Fibroblast of skin of right biceps (primary cell): Measurements from ENCODE around the gene MLLT10.
"Not testable (repeated sequence)": the region's sequence is repeated elsewhere in the genome, so short reads cannot be mapped to it uniquely, and the experiment has no call there.

ENCODE experiments used
- DNase-seq: peaks from one replicate; pipeline ENCODE4 v3.0.0-alpha.2; 2013

The MLLT10 gene

DNA sequence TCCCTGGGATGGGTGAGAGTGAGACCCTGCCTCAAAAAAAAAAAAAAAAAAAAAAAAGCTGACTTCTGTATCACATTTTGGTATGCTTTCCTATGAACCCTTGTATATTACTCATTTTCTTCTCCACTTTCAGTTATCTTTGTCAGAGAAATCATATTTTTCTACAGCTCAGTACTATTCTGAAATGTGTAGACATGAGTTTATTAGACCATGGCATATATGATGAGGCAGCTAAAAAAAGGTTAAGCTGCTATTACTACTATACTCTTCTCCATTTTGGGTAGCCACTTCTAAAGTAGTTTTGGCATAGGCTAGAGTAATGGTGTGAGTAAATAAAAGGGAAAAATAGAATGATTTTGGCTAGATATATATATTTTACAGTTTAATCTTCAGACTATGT is 53.4 kb downstream of the MLLT10 start:
- no peak for DNase-seq

DNA sequence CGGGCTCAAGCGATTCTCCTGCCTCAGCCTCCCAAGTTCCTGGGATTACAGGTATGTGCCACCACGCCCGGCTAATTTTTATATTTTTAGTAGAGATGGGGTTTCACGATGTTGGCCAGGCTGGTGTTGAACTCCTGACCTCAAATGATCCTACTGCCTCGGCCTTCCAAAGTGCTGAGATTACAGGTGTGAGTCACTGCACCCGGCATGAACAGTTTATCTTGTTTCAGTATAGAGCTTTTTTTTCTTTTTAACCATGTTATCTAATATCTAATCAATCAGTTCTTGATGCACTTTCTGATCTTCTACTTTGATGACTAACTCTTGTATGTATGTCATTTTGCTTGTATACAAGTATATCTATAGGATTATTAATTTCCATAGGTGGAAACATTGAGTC is 54.1 kb downstream of the MLLT10 start:
- DNase-seq, result not testable (repeated sequence)

DNA sequence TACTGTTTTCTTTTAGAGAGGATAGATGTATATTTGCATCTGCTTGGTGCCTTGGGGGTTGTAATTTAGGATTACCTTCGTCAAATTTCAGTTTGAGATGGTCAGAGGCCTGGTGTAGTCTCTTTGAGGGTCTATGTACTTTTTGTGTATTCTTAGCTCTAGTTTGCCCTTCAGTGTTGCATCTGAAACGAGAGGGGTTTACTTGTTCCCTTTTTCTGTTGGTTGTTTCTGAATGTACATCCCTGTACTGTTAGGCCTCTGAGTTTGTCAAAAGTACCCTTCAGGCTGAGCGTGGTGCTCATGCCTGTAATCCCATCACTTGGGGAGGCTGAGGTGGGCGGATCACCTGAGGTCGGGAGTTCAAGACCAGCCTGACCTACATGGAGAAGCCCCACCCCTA is 60.0 kb downstream of the MLLT10 start:
- DNase-seq, result no peak

GRCh38 chr10:21599582-21599981 is 65.5 kb downstream of the MLLT10 start:
- DNase-seq, result no peak

DNA sequence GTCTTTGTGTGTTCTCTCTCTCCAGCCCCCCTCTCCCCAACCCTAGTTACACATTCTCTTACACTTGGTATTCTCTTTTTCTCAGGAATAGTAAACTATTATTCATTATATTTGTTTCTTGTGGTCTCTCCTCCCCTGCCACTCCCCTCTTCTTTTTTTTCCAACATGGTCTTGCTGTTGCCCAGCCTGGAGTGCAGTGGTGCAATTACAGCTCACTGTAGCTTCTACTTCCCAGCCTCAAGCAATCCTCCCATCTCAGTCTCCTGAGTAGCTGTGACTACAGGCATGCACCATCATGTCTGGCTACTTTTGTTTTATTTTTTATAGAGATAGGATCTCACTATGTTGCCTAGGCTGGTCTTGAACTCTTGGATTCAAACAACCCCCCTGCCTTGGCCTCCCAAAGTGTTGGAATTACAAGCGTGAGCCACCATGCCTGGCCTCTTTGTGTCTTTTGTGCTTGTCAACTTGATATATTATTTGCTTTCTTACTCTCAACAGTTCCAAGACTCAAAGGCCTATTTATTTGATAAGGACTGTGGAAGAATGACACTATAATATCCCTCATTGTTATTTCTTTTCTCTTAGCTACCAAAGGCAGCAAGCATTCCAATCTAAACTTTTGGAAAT is 66.9 kb downstream of the MLLT10 start:
- no peak for DNase-seq

- no peak for DNase-seq
These were observed 68.3 kb downstream of the MLLT10 start for GRCh38 chr10:21602313-21602712.

DNA sequence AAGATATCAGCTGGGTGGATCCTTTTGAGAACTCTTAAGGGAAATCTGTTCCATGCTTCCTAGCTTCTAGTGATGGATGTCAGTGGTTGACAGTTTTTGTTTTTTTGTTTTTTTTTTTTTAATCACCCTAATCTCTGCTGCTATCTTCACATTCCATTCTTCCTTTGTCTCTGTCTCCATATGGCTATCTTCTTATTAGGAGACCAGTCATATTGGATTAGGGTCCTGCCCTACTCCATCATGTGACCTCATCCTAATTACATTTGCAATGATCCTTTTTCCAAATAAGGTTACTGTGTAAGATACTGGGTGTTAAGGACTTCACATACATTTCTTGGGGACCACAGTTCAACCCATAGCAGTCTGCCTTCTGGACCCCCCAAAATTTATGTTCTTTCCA is 69.7 kb downstream of the MLLT10 start:
- no peak for DNase-seq

DNA sequence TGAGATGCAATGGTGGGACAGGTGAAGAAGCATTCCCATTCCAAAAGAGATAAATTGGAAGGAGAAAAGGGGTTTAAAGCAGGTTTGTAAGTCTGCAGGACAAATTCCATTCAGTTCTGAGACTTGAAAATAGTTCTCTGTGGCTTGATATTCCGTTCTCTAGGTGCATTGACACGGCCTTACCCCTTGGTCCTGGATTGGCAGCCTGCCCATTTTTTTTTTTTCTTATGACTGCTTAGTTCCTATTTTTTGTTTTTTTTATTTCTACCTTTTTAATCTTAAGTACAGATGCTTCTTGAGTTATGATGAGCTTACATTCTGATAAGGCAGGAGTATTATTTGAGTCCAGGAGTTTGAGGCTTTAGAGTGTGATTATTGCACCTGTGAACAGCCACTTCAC is 70.6 kb downstream of the MLLT10 start:
- DNase-seq, result no peak

GRCh38 chr10:21607907-21608306 is 73.9 kb downstream of the MLLT10 start:
- DNase-seq, result no peak

DNA sequence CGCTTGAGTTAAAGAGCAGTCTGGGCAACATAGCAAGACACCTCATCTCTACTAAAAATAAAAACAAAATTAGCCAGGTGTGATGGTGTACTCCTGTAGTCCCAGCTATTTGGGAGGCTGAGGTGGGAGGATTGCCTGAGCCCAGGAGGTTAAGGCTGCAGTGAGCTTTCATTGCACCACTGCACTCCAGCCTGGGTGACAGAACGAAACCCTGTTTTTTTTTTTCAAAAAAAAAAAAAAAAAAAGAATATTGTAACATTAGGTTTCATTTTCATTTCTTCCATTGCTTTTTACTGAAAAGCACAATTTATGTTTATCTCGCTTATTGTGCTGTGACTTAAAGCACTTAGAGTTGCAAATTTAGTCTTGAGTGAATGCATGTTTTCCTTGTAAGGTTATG is 80.0 kb downstream of the MLLT10 start:
- no peak for DNase-seq

GRCh38 chr10:21617267-21617666 is 83.2 kb downstream of the MLLT10 start:
- no peak for DNase-seq

- no peak for DNase-seq
These were observed 89.3 kb downstream of the MLLT10 start for GRCh38 chr10:21623291-21623690.

DNA sequence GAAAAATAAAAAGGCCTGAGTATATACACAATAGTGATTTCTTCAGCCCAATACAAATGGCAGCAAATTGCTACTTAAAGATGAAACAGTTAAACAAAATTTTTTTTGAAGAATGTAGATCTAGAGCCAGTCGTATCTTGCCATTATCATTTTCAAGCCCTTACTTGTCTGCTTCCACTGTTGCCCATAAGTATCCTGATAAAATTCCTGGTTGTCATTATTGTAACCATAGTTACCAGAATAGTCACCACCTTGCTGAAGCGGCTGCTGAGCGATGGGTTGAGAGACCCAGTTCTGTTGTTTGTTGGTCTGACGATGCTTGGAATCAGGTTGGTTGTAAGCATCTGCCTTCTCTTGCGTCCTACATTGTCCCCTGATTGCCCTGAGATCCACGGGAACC is 90.4 kb downstream of the MLLT10 start:
- DNase-seq, result not testable (repeated sequence)

DNA sequence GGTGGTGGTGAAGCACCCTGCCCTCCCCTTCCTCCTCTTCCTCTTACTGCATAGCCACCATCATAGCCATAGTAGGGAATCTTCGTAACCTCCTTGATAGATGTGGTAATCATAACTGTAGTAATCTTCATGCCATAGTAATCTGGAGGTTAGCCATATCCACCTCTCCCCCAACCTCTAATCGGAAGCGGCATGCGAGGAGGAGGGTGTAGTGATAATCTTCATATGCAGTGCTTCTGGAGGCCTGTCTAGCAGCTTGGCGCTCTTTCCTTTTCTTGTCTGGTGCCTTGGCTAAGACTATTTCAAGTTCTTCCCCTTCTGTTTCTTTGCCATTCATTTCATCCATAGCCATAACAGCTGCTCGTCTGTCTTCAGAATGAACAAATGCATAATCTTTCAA is 90.9 kb downstream of the MLLT10 start:
- no peak for DNase-seq

- DNase-seq, result no peak
These were observed 91.7 kb downstream of the MLLT10 start for GRCh38 chr10:21625623-21626229.

DNA sequence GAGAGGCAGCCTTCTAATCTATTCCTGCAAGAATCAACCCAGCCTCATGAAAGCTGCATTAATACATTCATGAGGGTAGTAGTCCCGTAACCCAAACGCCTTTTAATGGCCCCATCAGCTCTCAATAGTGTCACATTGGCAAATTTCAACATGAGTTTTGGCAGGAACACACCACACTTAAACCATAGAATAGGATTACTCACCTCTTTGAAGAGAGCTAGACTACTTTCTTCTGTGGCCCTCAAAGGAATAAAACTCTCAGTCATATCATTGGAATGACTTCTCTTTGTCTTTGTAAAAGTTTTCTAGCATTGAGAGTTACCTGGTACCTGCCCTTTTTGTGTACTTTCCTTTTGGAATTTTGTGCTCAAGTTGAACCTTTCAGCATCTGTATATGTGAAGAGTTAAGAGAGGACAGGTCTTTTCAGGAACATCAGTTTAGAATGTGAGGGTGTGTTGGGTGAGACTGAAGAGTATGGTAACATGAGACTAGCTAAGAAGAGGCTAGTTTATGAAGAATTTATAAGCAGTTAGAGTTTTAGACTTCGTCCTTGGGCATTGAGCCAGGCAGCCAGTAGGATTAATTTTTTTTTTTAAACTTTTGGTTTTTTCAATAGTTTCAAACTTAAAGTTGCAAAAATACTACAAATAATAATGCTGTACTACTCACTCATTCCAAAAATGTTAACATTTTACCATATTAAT is 92.6 kb downstream of the MLLT10 start:
- peak; percentile 38 for DNase-seq

- no peak for DNase-seq
These were observed 93.3 kb downstream of the MLLT10 start for GRCh38 chr10:21627331-21627730.

DNA sequence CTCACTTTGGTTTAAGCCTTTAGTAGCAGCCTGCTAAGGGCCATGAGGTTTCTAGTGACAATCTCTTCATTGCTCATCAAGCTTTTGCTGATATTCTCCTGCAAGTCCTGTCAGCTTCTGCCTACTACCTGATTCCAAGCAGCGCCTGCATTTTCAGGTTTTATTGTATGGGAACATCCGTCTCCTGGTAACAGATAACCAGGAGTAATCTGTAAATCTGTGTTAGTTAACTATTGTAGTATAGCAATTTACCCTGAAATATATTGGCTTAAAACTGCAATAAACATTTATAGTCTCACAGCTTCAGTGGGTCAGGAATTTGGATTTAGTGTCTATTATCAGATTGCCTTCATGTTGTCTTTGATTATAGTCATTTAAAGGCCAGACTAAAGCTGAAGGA is 94.0 kb downstream of the MLLT10 start:
- no peak for DNase-seq

GRCh38 chr10:21628645-21629044 is 94.6 kb downstream of the MLLT10 start:
- not testable (repeated sequence) for DNase-seq

DNA sequence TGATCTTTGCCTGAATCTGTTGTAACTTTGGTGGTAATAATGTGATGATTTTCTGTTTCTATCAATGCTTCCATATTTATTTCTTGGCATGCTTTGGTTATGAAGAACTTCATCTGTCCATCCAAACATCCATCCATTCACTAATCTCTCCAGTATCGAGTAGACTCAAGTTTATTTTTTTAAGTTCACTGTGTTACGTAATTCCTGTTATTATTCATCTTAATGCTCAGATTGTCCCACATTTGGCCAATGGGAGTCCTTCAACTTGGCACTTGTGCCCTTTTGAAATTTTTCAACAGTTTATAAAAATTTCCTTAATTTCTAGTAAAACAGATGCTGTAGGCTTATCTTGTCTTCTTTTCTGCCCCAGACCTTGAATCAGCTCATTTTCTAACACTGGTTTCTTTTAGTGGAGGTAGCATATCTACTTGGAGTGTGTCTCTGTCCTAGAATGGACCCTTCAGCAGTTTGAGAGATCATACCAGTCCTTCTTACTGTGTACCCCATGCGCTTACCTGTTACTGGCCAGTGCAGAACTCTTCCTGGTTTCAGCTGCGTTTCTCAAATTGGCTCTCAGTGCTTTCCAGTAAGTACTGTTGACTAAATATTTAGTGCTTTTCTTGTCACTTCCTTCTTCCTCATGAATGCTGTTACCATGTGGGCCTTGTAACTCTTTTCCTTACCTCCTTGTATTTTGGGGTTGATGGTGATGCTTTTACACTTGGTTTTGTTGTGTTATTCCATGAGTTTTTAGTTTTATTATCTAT is 100.8 kb downstream of the MLLT10 start:
- DNase-seq, result no peak

GRCh38 chr10:21637795-21638194 is 103.8 kb downstream of the MLLT10 start:
- no peak for DNase-seq

DNA sequence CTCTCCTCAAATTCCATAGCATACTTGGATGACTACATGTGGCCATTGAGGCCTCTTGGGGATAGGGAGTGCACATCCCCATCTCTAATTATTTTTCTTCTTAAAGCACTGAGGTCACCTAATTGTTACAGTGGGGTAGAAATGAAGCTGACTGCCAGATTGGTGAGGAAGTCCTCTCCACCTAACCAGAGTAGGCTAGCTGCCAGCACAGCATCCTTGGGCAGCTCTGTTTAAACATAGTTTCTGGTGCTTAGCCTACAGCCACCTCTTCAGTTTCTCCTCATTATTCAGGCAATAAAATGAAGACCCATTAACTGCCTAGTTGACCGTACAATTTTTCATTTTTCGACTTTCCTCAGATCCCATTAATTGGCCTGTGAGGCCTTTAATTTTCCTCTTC is 104.6 kb downstream of the MLLT10 start:
- peak; percentile 12 for DNase-seq

DNA sequence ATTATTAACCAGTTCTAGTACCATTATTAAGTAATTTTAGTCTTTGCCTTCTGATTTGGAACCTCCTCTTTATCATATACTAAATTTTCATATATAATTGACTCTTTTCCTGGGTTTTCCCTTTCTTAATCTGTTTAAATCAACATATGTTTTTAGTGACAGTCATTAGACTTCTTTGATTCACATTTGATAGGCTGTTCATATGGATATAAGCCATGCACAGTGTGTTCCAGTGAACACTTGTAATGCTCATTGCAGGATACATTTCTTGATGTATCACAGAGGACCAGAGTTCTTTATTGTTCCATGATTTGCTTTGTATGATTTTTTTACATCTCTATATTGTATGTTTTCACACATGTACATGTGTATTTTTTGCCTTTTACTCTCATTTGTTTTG is 114.0 kb downstream of the MLLT10 start:
- no peak for DNase-seq

DNA sequence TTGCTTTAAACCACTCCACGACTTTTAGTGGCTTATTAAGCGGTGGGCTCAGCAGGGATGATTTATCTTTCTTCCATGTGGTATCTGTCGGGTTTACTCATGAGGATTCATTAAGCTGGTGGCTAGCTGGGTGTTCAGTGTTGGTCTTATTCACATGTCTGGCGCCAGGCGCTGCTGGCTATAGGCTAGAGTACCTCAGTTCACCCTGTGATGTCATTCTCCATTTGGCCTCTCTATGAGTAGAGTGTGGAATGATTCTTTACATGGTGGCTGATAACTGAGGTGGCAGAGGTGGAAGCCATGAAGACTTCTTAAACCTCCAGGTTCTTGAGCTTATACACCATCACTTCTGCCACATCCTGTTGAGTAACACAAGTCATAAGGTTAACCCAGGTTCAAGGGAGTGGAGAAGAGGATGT is 115.4 kb downstream of the MLLT10 start:
- DNase-seq, result peak; percentile 26
